HG02759 (cell line): ENCODE results near the gene LTBP2.

ENCODE experiments used
- ATAC-seq: cut with Tn5 transposase; IDR thresholded peaks from one replicate; pipeline ENCODE4 v1.9.1; 2021; ENCODE audit warnings: mild to moderate bottlenecking, moderate library complexity; ENCODE audit not compliant: unreplicated experiment

LTBP2 gene

GRCh38 chr14:74532246-74532645 is 79.8 kb downstream of the LTBP2 start:
- ATAC-seq: no peak

- no peak for ATAC-seq
Measured at GRCh38 chr14:74531467-74531866, 80.6 kb downstream of the LTBP2 start.

- no peak for ATAC-seq
Measured at GRCh38 chr14:74531006-74531405, 81.0 kb downstream of the LTBP2 start.

GRCh38 chr14:74528886-74529285 is 83.2 kb downstream of the LTBP2 start:
- ATAC-seq: no peak

- no peak for ATAC-seq
Measured at GRCh38 chr14:74528406-74528805, 83.6 kb downstream of the LTBP2 start.

- ATAC-seq: no peak
Measured at GRCh38 chr14:74527736-74528280, 84.2 kb downstream of the LTBP2 start.

GRCh38 chr14:74526854-74527585 is 85.0 kb downstream of the LTBP2 start:
- ATAC-seq: no peak

- no peak for ATAC-seq
Measured at GRCh38 chr14:74525361-74525851, 86.6 kb downstream of the LTBP2 start.

GRCh38 chr14:74524812-74525135 is 87.3 kb downstream of the LTBP2 start:
- no peak for ATAC-seq

- ATAC-seq: no peak
Measured at GRCh38 chr14:74524076-74524811, 87.8 kb downstream of the LTBP2 start.

GRCh38 chr14:74522740-74523139 is 89.3 kb downstream of the LTBP2 start:
- ATAC-seq: no peak

- ATAC-seq: no peak
Measured at GRCh38 chr14:74521756-74522155, 90.3 kb downstream of the LTBP2 start.

GRCh38 chr14:74519316-74520074 is 92.5 kb downstream of the LTBP2 start:
- no peak for ATAC-seq

- no peak for ATAC-seq
Measured at GRCh38 chr14:74518221-74518620, 93.8 kb downstream of the LTBP2 start.

- ATAC-seq: no peak
Measured at GRCh38 chr14:74517731-74518130, 94.3 kb downstream of the LTBP2 start.

- ATAC-seq: no peak
Measured at GRCh38 chr14:74516451-74517160, 95.4 kb downstream of the LTBP2 start.

- no peak for ATAC-seq
Measured at GRCh38 chr14:74515891-74516412, 96.1 kb downstream of the LTBP2 start.

- ATAC-seq: no peak
Measured at GRCh38 chr14:74514471-74514941, 97.5 kb downstream of the LTBP2 start.

GRCh38 chr14:74511966-74512830 is 99.8 kb downstream of the LTBP2 start:
- ATAC-seq: no peak
